Tibial artery (tissue), 4 donors: Measurements from ENCODE around the gene TACC2.

Experiments
- DNase-seq, 2 donors: peaks; one replicate each; pipeline ENCODE4 v3.0.0-alpha.2; 2019
- H3K27ac ChIP-seq, 2 donors: fragments of 200-600 bp; sonication (generic) in 1 of 2; 1 replicate in 1 of 2; 2 replicates in 1 of 2; pipeline ENCODE4 v1.5.1; 2018 to 2019; ENCODE audit warnings: mild to moderate bottlenecking in 1 of 2
- H3K27me3 ChIP-seq, 2 donors: fragments of 200-600 bp; sonication (generic) in 1 of 2; one replicate each; pipeline versions ENCODE4 v1.5.1 to v1.6.0; 2016 to 2019
- H3K36me3 ChIP-seq, 3 donors: fragments of 200-600 bp; sonication (generic) in 2 of 3; one replicate each; pipeline ENCODE4 v1.5.1; 2016 to 2019; ENCODE audit warnings: mild to moderate bottlenecking in 2 of 3
- H3K4me1 ChIP-seq, 4 donors: fragments of 200-600 bp; sonication (generic) in 2 of 4; 1 replicate in 3 of 4; 2 replicates in 1 of 4; pipeline ENCODE4 v1.5.1; 2016 to 2019
- H3K4me3 ChIP-seq, 2 donors: fragments of 200-600 bp; sonication (generic) in 1 of 2; 1 replicate in 1 of 2; 2 replicates in 1 of 2; pipeline ENCODE4 v1.5.1; 2018 to 2019; ENCODE audit warnings: mild to moderate bottlenecking in 2 of 2
- H3K9me3 ChIP-seq, 3 donors: fragments of 200-600 bp; sonication (generic) in 1 of 3; one replicate each; pipeline ENCODE4 v1.5.1; 2016 to 2019
- CTCF ChIP-seq, 2 experiments: fragments of 200-600 bp in 1 of 2; fragments of 450-650 bp in 1 of 2; IDR thresholded peaks; one replicate each; pipeline ENCODE4 v1.5.1; 2017 to 2019; ENCODE audit warnings: antibody characterized with exemption in 2 of 2, mild to moderate bottlenecking in 1 of 2, moderate library complexity in 1 of 2
- intact Hi-C: fragments of 100-400 bp; cut with DNase I; formaldehyde crosslinking; loops from one replicate; pipeline ENCODE4 v1.15.0; 2023; ENCODE audit warnings: low total_unique reads

TACC2 gene

GRCh38 chr10:122112625-122113160 is 123.7 kb downstream of the TACC2 start:
- H3K4me1 ChIP-seq: peaks cover 0 to 39% (median 18%) of the 10 kb centered on the region in 4 donors
- DNase-seq: peak; percentile 85 to 96
- H3K36me3 ChIP-seq: no peaks in the 10 kb centered on the region
- H3K27me3 ChIP-seq: no peaks in the 10 kb centered on the region
- intact Hi-C loops: loop anchor here (2.0 to 10.0 kb wide), 2 partner anchors 60 to 138 kb away; partner anchors contain the start of gene NSMCE4A
- H3K4me3 ChIP-seq: peak overlapping the region; percentile 61 to 83
- H3K9me3 ChIP-seq: no peaks in the 10 kb centered on the region
- peak overlapping the region; percentile 99 to 100 for H3K27ac ChIP-seq
- TF ChIP-seq CTCF (IDR thresholded peaks at IDR 0.05): peak; percentile 64 to 68

GRCh38 chr10:122113161-122113944 is 124.4 kb downstream of the TACC2 start:
- peak overlapping the region; percentile 61 to 83 for H3K4me3 ChIP-seq
- intact Hi-C loops: loop anchor here (2.0 to 10.0 kb wide), 2 partner anchors 61 to 139 kb away; partner anchors contain the start of gene NSMCE4A
- no peaks in the 10 kb centered on the region for H3K36me3 ChIP-seq
- peak; percentile 70 to 91 for DNase-seq
- H3K4me1 ChIP-seq: peaks cover 0 to 40% (median 18%) of the 10 kb centered on the region in 4 donors
- H3K9me3 ChIP-seq: no peaks in the 10 kb centered on the region
- peak overlapping the region; percentile 99 to 100 for H3K27ac ChIP-seq
- peak; percentile 42 to 63 for TF ChIP-seq CTCF (IDR thresholded peaks at IDR 0.05)
- no peaks in the 10 kb centered on the region for H3K27me3 ChIP-seq

GRCh38 chr10:122113945-122114747 is 125.2 kb downstream of the TACC2 start:
- DNase-seq: peak; percentile 56 to 91
- Histone ChIP-seq H3K9me3 (no peaks in the 10 kb centered on the region), H3K4me1 (peaks cover 0 to 48% (median 18%) of the 10 kb centered on the region in 4 donors), H3K36me3 (no peaks in the 10 kb centered on the region), H3K4me3 (peak overlapping the region; percentile 61 to 83), H3K27me3 (no peaks in the 10 kb centered on the region), H3K27ac (peak overlapping the region; percentile 99 to 100)
- TF ChIP-seq CTCF (IDR thresholded peaks at IDR 0.05): no peak
- intact Hi-C loops: loop anchor here (2.0 to 10.0 kb wide), 2 partner anchors 61 to 139 kb away; partner anchors contain the start of gene NSMCE4A

GRCh38 chr10:122115874-122116273 is 126.9 kb downstream of the TACC2 start:
- intact Hi-C loops: loop anchor here (10.0 kb wide), 1 partner anchor 141 kb away; the partner anchor contains the start of gene NSMCE4A
- TF ChIP-seq CTCF (IDR thresholded peaks at IDR 0.05): no peak
- no peaks in the 10 kb centered on the region for H3K36me3 ChIP-seq
- no peaks in the 10 kb centered on the region for H3K9me3 ChIP-seq
- no peaks in the 10 kb centered on the region for H3K27me3 ChIP-seq
- peaks cover 0 to 50% (median 18%) of the 10 kb centered on the region in 4 donors for H3K4me1 ChIP-seq
- DNase-seq: no peak
- no peak overlapping the region for H3K4me3 ChIP-seq
- peak overlapping the region; percentile 99 to 100 for H3K27ac ChIP-seq

GRCh38 chr10:122116331-122116730 is 127.4 kb downstream of the TACC2 start:
- peaks cover 0 to 50% (median 18%) of the 10 kb centered on the region in 4 donors for H3K4me1 ChIP-seq
- TF ChIP-seq CTCF (IDR thresholded peaks at IDR 0.05): no peak
- no peaks in the 10 kb centered on the region for H3K27me3 ChIP-seq
- intact Hi-C loops: loop anchor here (10.0 kb wide), 1 partner anchor 142 kb away; the partner anchor contains the start of gene NSMCE4A
- no peaks in the 10 kb centered on the region for H3K9me3 ChIP-seq
- H3K4me3 ChIP-seq: no peak overlapping the region
- no peak for DNase-seq
- peak overlapping the region; percentile 99 to 100 for H3K27ac ChIP-seq
- no peaks in the 10 kb centered on the region for H3K36me3 ChIP-seq
